Measurements from ENCODE around the gene HEBP2. TPM values are rescaled to one million over a fixed set of nuclear protein-coding genes. Genes with fewer than 3 reads are reported as not detected.

Gene HEBP2
- total and polyA plus RNA-seq, 9 donors = 24.9 to 46.3 (median 35.5) TPM

- H3K27me3 ChIP-seq (ENCODE audit: control insufficient read depth, insufficient read depth, low read length) = no peaks in the 10 kb centered on the region
- H3K4me3 ChIP-seq (ENCODE audit: low read length) = no peak overlapping the region
- no peaks in the 10 kb centered on the region for H3K4me1 ChIP-seq (ENCODE audit: control insufficient read depth, insufficient read depth, low read length)
- peaks cover 14% of the 10 kb centered on the region for H3K36me3 ChIP-seq (ENCODE audit: control insufficient read depth, insufficient read depth, low read length)
- no peak for DNase-seq
- H3K27ac ChIP-seq (ENCODE audit: low read length) = no peak overlapping the region
- 92% methylated on average over 4 of the region's 6 CpGs for WGBS (ENCODE audit: insufficient coverage)
- H3K9me3 ChIP-seq (replicated peaks; ENCODE audit: control insufficient read depth, low read depth, low read length) = no peaks in the 10 kb centered on the region
Measured at GRCh38 chr6:138446821-138447220, 42.8 kb downstream of the HEBP2 start.

DNA sequence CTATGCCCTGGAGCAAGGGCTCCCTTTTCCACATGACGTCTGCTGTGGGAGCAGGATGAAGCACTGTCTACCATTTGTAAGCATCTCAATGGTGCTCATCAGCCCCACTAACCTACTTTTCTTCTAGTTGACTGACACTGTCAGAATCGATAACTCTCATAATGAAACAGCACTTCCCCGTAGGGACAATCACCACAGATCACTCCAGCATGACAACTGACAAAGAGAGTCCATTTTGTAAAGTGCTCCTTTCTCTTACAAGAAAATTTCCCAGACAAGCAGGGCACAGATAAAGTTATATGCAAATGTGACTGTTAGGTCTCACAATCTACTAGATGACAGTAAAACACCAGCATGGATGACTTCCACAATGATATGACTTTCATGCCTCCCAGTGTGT lies 46.4 kb downstream of the HEBP2 start:
- Histone ChIP-seq H3K27ac (ENCODE audit: low read length) (no peak overlapping the region), H3K4me3 (ENCODE audit: low read length) (no peak overlapping the region), H3K4me1 (ENCODE audit: control insufficient read depth, insufficient read depth, low read length) (no peaks in the 10 kb centered on the region), H3K36me3 (ENCODE audit: control insufficient read depth, insufficient read depth, low read length) (peaks cover 7% of the 10 kb centered on the region), H3K9me3 (replicated peaks; ENCODE audit: control insufficient read depth, low read depth, low read length) (no peaks in the 10 kb centered on the region), H3K27me3 (ENCODE audit: control insufficient read depth, insufficient read depth, low read length) (no peaks in the 10 kb centered on the region)
- WGBS (ENCODE audit: insufficient coverage) = 73% methylated on average over 2 of the region's 3 CpGs
- DNase-seq = no peak

DNA sequence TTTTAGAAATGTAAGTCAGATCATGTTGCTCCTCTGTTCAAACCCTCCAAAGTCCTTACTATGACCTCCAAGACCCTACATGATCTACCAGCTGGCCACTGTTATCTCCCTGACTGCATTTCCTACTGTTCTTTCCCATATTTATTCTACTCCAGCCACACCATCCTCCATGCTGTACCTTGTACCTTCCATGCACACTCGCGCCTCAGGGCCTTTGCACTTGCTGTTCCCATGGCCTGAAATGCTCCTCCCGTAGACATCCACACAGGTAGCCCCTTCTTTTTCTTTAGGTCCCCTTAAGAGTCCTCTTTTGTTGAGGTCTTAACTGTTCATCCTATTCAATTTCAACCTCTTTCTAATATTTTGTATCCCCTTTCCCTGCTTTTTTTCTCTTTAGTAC lies 47.0 kb downstream of the HEBP2 start:
- Histone ChIP-seq H3K36me3 (ENCODE audit: control insufficient read depth, insufficient read depth, low read length) (peaks cover 4% of the 10 kb centered on the region), H3K27me3 (ENCODE audit: control insufficient read depth, insufficient read depth, low read length) (no peaks in the 10 kb centered on the region), H3K9me3 (replicated peaks; ENCODE audit: control insufficient read depth, low read depth, low read length) (no peaks in the 10 kb centered on the region), H3K4me3 (ENCODE audit: low read length) (no peak overlapping the region), H3K27ac (ENCODE audit: low read length) (no peak overlapping the region), H3K4me1 (ENCODE audit: control insufficient read depth, insufficient read depth, low read length) (no peaks in the 10 kb centered on the region)
- WGBS (ENCODE audit: insufficient coverage) = 93% methylated on average over 3 of the region's 3 CpGs
- DNase-seq = no peak

- WGBS (ENCODE audit: insufficient coverage) = 100% methylated on average over 2 of the region's 9 CpGs
- no peak overlapping the region for H3K4me3 ChIP-seq (ENCODE audit: low read length)
- H3K27ac ChIP-seq (ENCODE audit: low read length) = no peak overlapping the region
- H3K9me3 ChIP-seq (replicated peaks; ENCODE audit: control insufficient read depth, low read depth, low read length) = no peaks in the 10 kb centered on the region
- no peaks in the 10 kb centered on the region for H3K36me3 ChIP-seq (ENCODE audit: control insufficient read depth, insufficient read depth, low read length)
- H3K4me1 ChIP-seq (ENCODE audit: control insufficient read depth, insufficient read depth, low read length) = no peaks in the 10 kb centered on the region
- DNase-seq = no peak
- H3K27me3 ChIP-seq (ENCODE audit: control insufficient read depth, insufficient read depth, low read length) = no peaks in the 10 kb centered on the region
Measured at GRCh38 chr6:138454981-138455706, 51.1 kb downstream of the HEBP2 start.

- H3K4me1 ChIP-seq (ENCODE audit: control insufficient read depth, insufficient read depth, low read length) = no peaks in the 10 kb centered on the region
- no peaks in the 10 kb centered on the region for H3K9me3 ChIP-seq (replicated peaks; ENCODE audit: control insufficient read depth, low read depth, low read length)
- H3K27me3 ChIP-seq (ENCODE audit: control insufficient read depth, insufficient read depth, low read length) = no peaks in the 10 kb centered on the region
- 100% methylated on average over 1 of the region's 7 CpGs for WGBS (ENCODE audit: insufficient coverage)
- H3K4me3 ChIP-seq (ENCODE audit: low read length) = no peak overlapping the region
- peaks cover 2% of the 10 kb centered on the region for H3K36me3 ChIP-seq (ENCODE audit: control insufficient read depth, insufficient read depth, low read length)
- DNase-seq = no peak
- no peak overlapping the region for H3K27ac ChIP-seq (ENCODE audit: low read length)
Measured at GRCh38 chr6:138455746-138456400, 51.9 kb downstream of the HEBP2 start.

DNA sequence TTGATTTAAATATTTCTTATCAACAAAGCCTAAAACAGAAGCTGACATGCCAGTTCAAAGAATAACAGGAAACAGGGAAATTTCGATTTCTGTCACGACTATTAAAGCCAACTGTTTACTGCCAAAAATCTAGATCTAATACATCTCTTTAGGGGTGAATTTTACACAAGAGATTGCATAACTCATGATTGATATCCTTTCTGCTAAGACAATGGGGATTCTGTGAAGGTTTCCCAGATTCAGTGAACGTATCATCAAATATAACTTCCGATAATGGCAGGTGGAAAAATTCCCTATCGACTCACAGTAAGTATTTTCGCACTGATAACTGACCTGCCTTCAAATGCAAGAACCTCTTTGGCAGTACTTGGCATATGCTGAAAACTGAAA lies 52.4 kb downstream of the HEBP2 start:
- H3K4me3 ChIP-seq (ENCODE audit: low read length) = no peak overlapping the region

DNA sequence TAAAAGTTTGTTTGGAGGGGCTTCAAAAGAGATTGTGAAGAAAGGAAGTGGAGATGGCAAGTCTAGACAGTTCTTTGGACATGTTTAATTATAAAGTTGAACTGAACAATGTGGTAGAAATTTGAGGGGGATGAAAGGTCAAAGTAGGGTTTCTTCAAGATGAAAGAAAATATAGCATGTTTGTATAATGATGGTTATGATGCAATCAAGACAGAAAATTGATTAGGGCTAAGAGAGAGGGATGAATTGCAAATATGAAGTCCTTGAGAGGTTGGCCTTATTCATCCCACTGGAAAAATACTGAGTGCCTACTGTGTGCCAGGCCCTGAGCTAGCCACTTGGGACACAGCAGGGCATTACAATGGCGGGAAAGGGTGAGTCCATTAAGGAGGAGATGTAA lies 57.6 kb downstream of the HEBP2 start:
- 86% methylated on average over 1 of the region's 1 CpG for WGBS (ENCODE audit: insufficient coverage)
- no peaks in the 10 kb centered on the region for H3K4me1 ChIP-seq (ENCODE audit: control insufficient read depth, insufficient read depth, low read length)
- no peak overlapping the region for H3K4me3 ChIP-seq (ENCODE audit: low read length)
- H3K27me3 ChIP-seq (ENCODE audit: control insufficient read depth, insufficient read depth, low read length) = no peaks in the 10 kb centered on the region
- H3K36me3 ChIP-seq (ENCODE audit: control insufficient read depth, insufficient read depth, low read length) = peaks cover 35% of the 10 kb centered on the region
- DNase-seq = no peak
- H3K27ac ChIP-seq (ENCODE audit: low read length) = no peak overlapping the region
- no peaks in the 10 kb centered on the region for H3K9me3 ChIP-seq (replicated peaks; ENCODE audit: control insufficient read depth, low read depth, low read length)

More for the DNA sequence above, 52.4 kb downstream of the HEBP2 start:
- no peak for DNase-seq
- peaks cover 4% of the 10 kb centered on the region for H3K36me3 ChIP-seq (ENCODE audit: control insufficient read depth, insufficient read depth, low read length)
- no CpG with 5 or more reads among the region's 6 CpGs for WGBS (ENCODE audit: insufficient coverage)
- no peak overlapping the region for H3K27ac ChIP-seq (ENCODE audit: low read length)
- H3K27me3 ChIP-seq (ENCODE audit: control insufficient read depth, insufficient read depth, low read length) = no peaks in the 10 kb centered on the region
- H3K4me1 ChIP-seq (ENCODE audit: control insufficient read depth, insufficient read depth, low read length) = no peaks in the 10 kb centered on the region
- no peaks in the 10 kb centered on the region for H3K9me3 ChIP-seq (replicated peaks; ENCODE audit: control insufficient read depth, low read depth, low read length)

GRCh38 chr6:138464085-138464484 lies 60.1 kb downstream of the HEBP2 start:
- H3K27ac ChIP-seq (ENCODE audit: low read length) = no peak overlapping the region
- H3K36me3 ChIP-seq (ENCODE audit: control insufficient read depth, insufficient read depth, low read length) = peaks cover 46% of the 10 kb centered on the region
- WGBS (ENCODE audit: insufficient coverage) = 94% methylated on average over 14 of the region's 20 CpGs
- no peak for DNase-seq
- no peaks in the 10 kb centered on the region for H3K9me3 ChIP-seq (replicated peaks; ENCODE audit: control insufficient read depth, low read depth, low read length)
- no peaks in the 10 kb centered on the region for H3K4me1 ChIP-seq (ENCODE audit: control insufficient read depth, insufficient read depth, low read length)
- H3K4me3 ChIP-seq (ENCODE audit: low read length) = no peak overlapping the region
- H3K27me3 ChIP-seq (ENCODE audit: control insufficient read depth, insufficient read depth, low read length) = no peaks in the 10 kb centered on the region

GRCh38 chr6:138465007-138465645 lies 61.1 kb downstream of the HEBP2 start:
- Histone ChIP-seq H3K27ac (ENCODE audit: low read length) (no peak overlapping the region), H3K4me1 (ENCODE audit: control insufficient read depth, insufficient read depth, low read length) (no peaks in the 10 kb centered on the region), H3K9me3 (replicated peaks; ENCODE audit: control insufficient read depth, low read depth, low read length) (no peaks in the 10 kb centered on the region), H3K36me3 (ENCODE audit: control insufficient read depth, insufficient read depth, low read length) (peaks cover 53% of the 10 kb centered on the region), H3K4me3 (ENCODE audit: low read length) (no peak overlapping the region), H3K27me3 (ENCODE audit: control insufficient read depth, insufficient read depth, low read length) (no peaks in the 10 kb centered on the region)
- DNase-seq = no peak
- WGBS (ENCODE audit: insufficient coverage) = 69% methylated on average over 1 of the region's 1 CpG

- H3K9me3 ChIP-seq (replicated peaks; ENCODE audit: control insufficient read depth, low read depth, low read length) = no peaks in the 10 kb centered on the region
- peaks cover 48% of the 10 kb centered on the region for H3K36me3 ChIP-seq (ENCODE audit: control insufficient read depth, insufficient read depth, low read length)
- H3K4me1 ChIP-seq (ENCODE audit: control insufficient read depth, insufficient read depth, low read length) = no peaks in the 10 kb centered on the region
- no peak overlapping the region for H3K27ac ChIP-seq (ENCODE audit: low read length)
- no peaks in the 10 kb centered on the region for H3K27me3 ChIP-seq (ENCODE audit: control insufficient read depth, insufficient read depth, low read length)
- no peak for DNase-seq
- no peak overlapping the region for H3K4me3 ChIP-seq (ENCODE audit: low read length)
Measured at GRCh38 chr6:138467901-138468300, 63.9 kb downstream of the HEBP2 start.
